ENCODE results near the gene ZFAND3.

ZFAND3 gene

GRCh38 chr6:38193051-38193450, 373.5 kb downstream of the ZFAND3 start:
- in situ Hi-C loops (cut with MboI; ENCODE audit: low sequenced_read_pairs, unreplicated experiment): no loop called here
- DNase-seq (ENCODE audit: low spot score): no peak
- TF ChIP-seq, protein P1, sequence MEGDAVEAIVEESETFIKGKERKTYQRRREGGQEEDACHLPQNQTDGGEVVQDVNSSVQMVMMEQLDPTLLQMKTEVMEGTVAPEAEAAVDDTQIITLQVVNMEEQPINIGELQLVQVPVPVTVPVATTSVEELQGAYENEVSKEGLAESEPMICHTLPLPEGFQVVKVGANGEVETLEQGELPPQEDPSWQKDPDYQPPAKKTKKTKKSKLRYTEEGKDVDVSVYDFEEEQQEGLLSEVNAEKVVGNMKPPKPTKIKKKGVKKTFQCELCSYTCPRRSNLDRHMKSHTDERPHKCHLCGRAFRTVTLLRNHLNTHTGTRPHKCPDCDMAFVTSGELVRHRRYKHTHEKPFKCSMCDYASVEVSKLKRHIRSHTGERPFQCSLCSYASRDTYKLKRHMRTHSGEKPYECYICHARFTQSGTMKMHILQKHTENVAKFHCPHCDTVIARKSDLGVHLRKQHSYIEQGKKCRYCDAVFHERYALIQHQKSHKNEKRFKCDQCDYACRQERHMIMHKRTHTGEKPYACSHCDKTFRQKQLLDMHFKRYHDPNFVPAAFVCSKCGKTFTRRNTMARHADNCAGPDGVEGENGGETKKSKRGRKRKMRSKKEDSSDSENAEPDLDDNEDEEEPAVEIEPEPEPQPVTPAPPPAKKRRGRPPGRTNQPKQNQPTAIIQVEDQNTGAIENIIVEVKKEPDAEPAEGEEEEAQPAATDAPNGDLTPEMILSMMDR (IDR thresholded peaks at IDR 0.05; ENCODE audit: borderline replicate concordance, control extremely low read depth, extremely low read depth, insufficient read depth, missing control alignments): no peak

GRCh38 chr6:38193481-38194281, 374.2 kb downstream of the ZFAND3 start:
- TF ChIP-seq, protein P1 (IDR thresholded peaks at IDR 0.05; ENCODE audit: borderline replicate concordance, control extremely low read depth, extremely low read depth, insufficient read depth, missing control alignments): no peak
- DNase-seq (ENCODE audit: low spot score): no peak
- in situ Hi-C loops (cut with MboI; ENCODE audit: low sequenced_read_pairs, unreplicated experiment): no loop called here

GRCh38 chr6:38194282-38194572, 374.7 kb downstream of the ZFAND3 start:
- in situ Hi-C loops (cut with MboI; ENCODE audit: low sequenced_read_pairs, unreplicated experiment): no loop called here
- TF ChIP-seq, protein P1 (IDR thresholded peaks at IDR 0.05; ENCODE audit: borderline replicate concordance, control extremely low read depth, extremely low read depth, insufficient read depth, missing control alignments): no peak
- no peak for DNase-seq (ENCODE audit: low spot score)

DNA sequence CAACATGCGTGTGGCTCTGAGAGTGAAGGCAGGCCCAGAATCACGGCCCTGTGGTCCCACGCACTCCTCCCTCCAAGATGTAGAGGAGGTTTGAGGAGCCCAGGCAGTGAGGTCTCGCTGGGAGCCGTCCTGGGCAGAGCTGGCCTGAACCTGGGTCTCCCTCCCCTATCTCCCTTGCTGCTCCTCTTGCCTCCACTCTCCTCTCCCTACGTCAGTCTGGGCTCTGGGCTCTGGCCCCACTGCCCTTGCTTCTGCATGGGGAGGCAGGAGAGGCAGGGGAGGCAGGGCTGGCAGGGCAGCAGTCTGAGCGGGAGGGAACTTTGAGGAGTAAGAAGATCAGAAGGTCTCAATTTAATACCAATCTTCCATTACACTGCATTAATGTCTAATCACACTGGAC, 375.1 kb downstream of the ZFAND3 start:
- TF ChIP-seq, protein P1 (IDR thresholded peaks at IDR 0.05; ENCODE audit: borderline replicate concordance, control extremely low read depth, extremely low read depth, insufficient read depth, missing control alignments): no peak
- in situ Hi-C loops (cut with MboI; ENCODE audit: low sequenced_read_pairs, unreplicated experiment): no loop called here

GRCh38 chr6:38195113-38195635, 375.6 kb downstream of the ZFAND3 start:
- in situ Hi-C loops (cut with MboI; ENCODE audit: low sequenced_read_pairs, unreplicated experiment): no loop called here
- TF ChIP-seq, protein P1 (IDR thresholded peaks at IDR 0.05; ENCODE audit: borderline replicate concordance, control extremely low read depth, extremely low read depth, insufficient read depth, missing control alignments): no peak
- no peak for DNase-seq (ENCODE audit: low spot score)

More for the DNA sequence above, 375.1 kb downstream of the ZFAND3 start:
- DNase-seq (ENCODE audit: low spot score): no peak

- in situ Hi-C loops (cut with MboI; ENCODE audit: low sequenced_read_pairs, unreplicated experiment): no loop called here
Measured at GRCh38 chr6:38198219-38198618, 378.7 kb downstream of the ZFAND3 start.

More at GRCh38 chr6:38198219-38198618, 378.7 kb downstream of the ZFAND3 start:
- TF ChIP-seq, protein P1 (IDR thresholded peaks at IDR 0.05; ENCODE audit: borderline replicate concordance, control extremely low read depth, extremely low read depth, insufficient read depth, missing control alignments): no peak
- DNase-seq (ENCODE audit: low spot score): no peak

Measured in GM13976 (cell line).